Measurements from ENCODE around the gene KLHDC1.
"Not testable (repeated sequence)": the region's sequence is repeated elsewhere in the genome, so short reads cannot be mapped to it uniquely, and the experiment has no call there.

KLHDC1 gene

DNA sequence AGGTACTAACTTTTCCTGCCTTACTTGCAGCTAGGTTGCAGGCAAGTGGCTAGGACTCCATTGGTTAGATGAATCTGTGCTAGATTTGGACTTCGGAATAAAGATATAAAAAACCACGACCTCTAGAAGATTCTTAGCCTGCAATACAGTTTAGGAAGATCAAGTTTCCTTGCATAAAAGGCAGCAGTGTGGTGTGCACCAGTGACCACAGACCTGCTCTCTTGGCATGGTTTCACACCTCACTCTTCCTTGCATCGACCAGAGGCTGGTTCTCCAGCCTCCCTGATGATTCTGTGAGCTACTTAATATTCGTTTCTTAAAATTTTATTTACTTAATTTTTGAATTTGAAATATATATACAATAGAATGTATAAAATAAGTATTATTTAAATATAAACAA, 9.8 kb downstream of the KLHDC1 start:
- no peak for TF ChIP-seq CTCF (IDR thresholded peaks at IDR 0.05; ENCODE audit: extremely low read depth, missing control alignments)
- DNase-seq (ENCODE audit: low spot score), result no peak

- TF ChIP-seq CTCF (IDR thresholded peaks at IDR 0.05; ENCODE audit: extremely low read depth, missing control alignments), result no peak
- DNase-seq (ENCODE audit: low spot score), result no peak
These were observed 11.0 kb downstream of the KLHDC1 start for GRCh38 chr14:49703965-49704364.

DNA sequence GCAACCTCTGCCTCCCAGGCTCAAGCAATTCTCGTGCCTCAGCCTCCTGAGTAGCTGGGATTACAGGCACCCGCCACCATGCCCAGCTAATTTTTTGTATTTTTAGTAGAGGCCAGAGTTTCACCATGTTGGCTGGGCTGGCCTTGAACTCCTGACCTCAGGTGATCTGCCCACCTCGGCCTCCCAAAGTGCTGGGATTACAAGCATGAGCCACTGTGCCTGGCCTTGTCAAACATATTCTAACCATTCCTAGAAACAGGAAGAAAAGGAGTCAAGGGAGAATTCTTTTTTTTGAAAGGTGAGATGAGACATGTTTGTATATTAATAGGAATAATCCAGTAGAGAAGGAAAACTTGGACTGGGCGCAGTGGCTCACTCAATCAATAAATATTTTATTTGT, 11.6 kb downstream of the KLHDC1 start:
- DNase-seq (ENCODE audit: low spot score), result not testable (repeated sequence)

DNA sequence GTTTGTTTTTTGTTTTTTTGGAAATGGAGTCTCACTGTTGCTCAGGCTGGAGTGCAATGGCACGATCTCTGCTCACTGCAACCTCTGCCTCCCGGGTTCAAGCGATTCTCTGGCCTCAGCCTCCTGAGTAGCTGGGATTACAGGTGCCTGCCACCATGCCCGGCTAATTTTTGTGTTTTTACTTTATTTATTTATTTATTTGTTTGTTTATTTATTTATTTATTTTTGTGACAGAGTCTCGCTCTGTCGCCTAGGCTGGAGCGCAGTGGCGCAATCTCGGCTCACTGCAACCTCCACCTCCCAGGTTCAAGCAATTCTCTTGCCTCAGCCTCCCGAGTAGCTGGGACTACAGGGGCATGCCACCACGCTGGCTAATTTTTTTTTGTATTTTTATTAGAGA, 18.1 kb downstream of the KLHDC1 start:
- not testable (repeated sequence) for DNase-seq (ENCODE audit: low spot score)

DNA sequence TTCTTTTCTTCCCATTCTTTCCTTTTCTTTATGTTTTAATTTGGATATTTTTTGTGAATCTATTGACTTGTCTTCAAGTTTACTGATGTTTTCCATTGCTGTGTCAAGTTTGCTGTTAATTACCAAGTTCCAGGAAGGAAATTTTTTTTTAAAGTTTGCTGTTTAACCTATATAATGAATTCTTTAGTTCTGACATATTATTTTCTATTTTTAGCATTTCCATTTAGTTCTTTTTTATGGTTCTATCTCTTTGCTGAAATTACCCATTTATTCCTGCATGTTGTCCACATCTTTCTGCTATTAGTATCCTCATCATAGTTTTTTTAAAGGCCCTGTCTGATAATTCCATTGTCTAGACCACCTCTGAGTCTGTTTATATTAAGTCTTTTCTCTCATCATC, 27.8 kb downstream of the KLHDC1 start:
- TF ChIP-seq CTCF (IDR thresholded peaks at IDR 0.05; ENCODE audit: extremely low read depth, missing control alignments), result no peak
- DNase-seq (ENCODE audit: low spot score), result no peak

DNA sequence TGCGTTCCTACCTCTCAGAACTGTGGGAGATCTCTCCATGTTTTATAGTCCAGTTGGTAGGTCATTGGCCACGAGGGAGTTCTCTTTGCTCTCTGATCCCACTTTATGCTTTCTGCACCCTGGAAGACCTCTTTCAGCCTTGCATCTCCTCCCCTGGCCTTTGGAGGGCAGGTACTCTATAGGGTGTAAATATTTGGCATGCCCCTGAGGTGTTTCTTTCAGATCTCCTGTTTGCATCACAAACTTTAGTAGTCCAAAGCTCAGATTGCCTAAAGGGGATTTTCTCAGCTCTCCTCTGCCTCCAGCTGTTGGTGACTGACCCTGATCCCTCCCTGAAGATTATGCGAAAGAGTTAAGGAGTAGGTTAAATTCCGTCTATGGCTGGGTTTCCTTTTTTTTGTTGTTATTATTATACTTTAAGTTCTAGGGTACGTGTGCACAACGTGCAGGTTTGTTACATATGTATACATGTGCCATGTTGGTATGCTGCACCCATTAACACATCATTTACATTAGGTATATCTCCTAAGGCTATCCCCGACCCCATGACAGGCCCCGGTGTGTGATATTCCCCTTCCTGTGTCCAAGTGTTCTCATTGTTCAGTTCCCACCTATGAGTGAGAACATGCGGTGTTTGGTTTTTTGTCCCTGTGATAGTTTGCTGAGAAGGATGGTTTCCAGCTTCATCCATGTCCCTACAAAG, 29.0 kb downstream of the KLHDC1 start:
- DNase-seq (ENCODE audit: low spot score), result not testable (repeated sequence)

DNA sequence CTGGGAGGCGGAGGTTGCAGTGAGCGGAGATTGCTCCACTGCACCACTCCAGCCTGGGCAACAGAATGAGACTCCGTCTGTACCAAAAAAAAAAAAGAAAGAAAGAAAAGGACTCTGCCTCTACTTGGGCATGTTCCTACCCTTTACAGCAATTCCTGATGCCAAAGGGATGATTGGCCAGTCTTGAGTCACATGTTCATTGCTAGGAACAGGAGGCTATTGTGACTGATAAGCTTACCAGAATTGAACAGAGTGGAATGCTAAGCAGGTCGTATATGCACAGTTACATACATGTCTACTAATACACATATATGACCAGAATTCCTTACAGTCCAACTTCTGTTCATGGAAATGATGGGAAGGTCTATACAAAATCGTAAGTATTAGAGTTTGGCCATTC, 34.3 kb downstream of the KLHDC1 start:
- no peak for DNase-seq (ENCODE audit: low spot score)
- TF ChIP-seq CTCF (IDR thresholded peaks at IDR 0.05; ENCODE audit: extremely low read depth, missing control alignments), result no peak

DNA sequence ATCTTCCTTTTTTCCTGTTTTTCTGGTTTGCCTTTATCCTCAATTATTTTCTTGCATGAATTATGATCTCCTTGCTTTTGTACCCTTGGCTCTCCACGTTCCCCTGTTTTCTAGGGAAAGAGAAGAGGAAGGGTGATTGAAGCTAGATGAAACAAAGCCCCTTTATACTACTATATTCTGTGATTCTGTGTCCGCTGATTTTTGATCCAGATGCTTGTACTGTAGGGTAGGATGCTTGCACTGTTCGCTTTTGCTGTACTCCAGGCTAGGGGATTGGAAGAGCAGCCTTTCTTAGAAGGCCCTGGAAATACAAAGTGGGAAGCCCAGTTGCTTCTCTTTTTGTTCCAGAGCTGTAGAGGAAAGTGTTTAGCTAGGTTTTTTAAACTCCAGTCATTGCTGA, 40.0 kb downstream of the KLHDC1 start:
- TF ChIP-seq CTCF (IDR thresholded peaks at IDR 0.05; ENCODE audit: extremely low read depth, missing control alignments), result no peak
- no peak for DNase-seq (ENCODE audit: low spot score)

DNA sequence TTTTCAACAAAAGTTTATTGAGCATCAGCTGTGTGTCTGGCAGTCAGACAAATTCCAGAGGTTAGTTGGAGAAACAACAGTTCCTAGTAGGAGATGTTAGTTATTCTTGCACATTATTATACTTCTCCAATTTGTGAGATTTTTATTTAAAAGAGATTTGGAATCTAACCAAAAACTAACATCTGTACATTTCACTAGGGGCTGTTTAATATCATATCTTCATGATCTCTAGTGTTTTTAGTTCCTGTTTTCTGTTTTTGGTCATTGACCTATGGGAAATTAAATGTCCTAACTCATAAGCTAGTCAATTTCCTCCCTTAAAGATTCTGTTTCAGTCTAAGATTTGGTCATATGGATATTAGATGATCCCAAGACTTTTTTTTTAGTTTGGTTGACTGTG, 40.9 kb downstream of the KLHDC1 start:
- DNase-seq (ENCODE audit: low spot score), result no peak
- TF ChIP-seq CTCF (IDR thresholded peaks at IDR 0.05; ENCODE audit: extremely low read depth, missing control alignments), result no peak

DNA sequence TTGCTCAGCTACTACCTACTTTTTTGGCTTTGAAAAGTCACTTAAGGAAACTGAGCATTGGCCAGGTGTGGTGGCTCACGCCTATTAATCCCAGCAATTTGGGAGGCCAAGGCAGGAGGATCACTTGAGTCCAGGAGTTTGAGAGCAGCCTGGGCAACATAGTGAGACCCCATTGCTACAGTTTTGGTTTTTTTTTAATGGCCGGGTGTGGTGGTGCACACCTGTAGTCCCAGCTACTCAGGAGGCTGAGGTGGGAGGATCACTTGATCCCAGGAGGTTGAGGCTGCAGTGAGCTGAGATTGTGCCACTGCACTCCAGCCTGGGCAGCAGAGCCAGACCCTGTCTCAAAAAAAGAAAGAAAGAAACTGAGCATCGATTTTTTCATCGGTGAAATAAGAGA, 42.7 kb downstream of the KLHDC1 start:
- not testable (repeated sequence) for DNase-seq (ENCODE audit: low spot score)

All from GM20000 (cell line).